GM15510 (cell line): Measurements from ENCODE around the gene SLC22A2.

Source experiments
- POLR2A ChIP-seq: IDR thresholded peaks from 3 replicates; pipeline ENCODE4 v1.6.1; 2011; ENCODE audit warnings: borderline replicate concordance; ENCODE audit not compliant: insufficient read length; ENCODE audit errors: extremely low read depth

The SLC22A2 gene

DNA sequence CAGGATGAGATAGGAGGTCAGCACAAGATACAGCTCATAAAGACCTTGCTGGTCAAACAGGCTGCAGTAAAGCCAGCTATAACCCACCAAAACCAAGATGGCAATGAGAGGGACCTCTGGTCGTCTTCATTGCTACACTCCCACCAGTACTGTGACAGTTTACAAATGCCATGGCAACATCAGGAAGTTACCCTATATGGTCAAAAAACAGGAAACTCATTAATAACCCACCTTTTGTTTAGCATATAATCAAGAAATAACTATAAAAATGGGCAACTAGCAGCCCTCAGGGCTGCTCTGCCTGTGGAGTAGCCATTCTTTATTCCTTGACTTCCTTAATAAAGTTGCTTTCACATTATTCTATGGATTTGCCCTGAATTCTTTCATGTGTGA lies 30.9 kb downstream of the SLC22A2 start:
- no peak for TF ChIP-seq POLR2A

- TF ChIP-seq POLR2A: no peak
Observed at GRCh38 chr6:160227038-160227768, 31.4 kb downstream of the SLC22A2 start.

GRCh38 chr6:160226118-160226591 lies 32.5 kb downstream of the SLC22A2 start:
- TF ChIP-seq POLR2A: no peak

- TF ChIP-seq POLR2A: no peak
Observed at GRCh38 chr6:160224639-160225237, 33.9 kb downstream of the SLC22A2 start.

- no peak for TF ChIP-seq POLR2A
Observed at GRCh38 chr6:160222491-160222890, 36.1 kb downstream of the SLC22A2 start.

DNA sequence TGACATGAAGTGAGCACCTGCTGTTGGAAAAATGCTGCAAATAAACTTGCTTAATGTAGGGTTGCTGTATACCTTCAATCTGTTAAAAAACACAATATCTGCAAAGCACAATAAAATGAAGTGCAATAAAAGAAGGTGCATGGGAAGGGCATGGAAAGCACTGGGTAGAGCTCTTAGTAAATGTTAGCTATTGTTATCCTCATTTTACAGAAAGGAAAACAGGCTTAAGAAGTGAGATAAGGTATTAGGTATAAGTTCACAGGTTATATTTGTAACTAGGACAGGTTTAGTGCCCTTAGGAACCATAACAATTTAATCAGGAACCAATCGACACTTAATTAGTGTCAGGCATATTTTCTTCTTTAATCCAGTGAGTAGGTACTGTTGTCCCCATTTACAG lies 36.7 kb downstream of the SLC22A2 start:
- TF ChIP-seq POLR2A: no peak

GRCh38 chr6:160221423-160221822 lies 37.2 kb downstream of the SLC22A2 start:
- TF ChIP-seq POLR2A: no peak

DNA sequence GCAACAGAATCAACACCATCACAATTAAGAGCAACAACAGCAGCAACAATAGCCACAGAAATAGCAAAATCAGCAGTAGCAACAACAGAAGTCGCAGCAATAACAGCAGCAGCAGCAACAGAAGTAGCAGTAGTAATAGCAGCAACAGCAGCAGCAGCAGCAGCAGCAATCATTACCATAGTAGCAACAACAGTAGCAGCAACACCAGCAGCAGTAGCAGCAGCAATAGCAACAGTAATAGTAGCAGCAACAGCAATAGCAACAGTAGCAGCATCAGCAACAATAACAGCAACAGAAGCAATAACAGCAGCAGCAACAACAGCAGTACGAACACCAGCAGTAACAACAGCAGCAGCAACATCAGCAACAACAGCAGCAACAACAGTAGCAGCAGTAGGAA lies 39.8 kb downstream of the SLC22A2 start:
- no peak for TF ChIP-seq POLR2A

GRCh38 chr6:160217863-160218262 lies 40.8 kb downstream of the SLC22A2 start:
- TF ChIP-seq POLR2A: no peak

DNA sequence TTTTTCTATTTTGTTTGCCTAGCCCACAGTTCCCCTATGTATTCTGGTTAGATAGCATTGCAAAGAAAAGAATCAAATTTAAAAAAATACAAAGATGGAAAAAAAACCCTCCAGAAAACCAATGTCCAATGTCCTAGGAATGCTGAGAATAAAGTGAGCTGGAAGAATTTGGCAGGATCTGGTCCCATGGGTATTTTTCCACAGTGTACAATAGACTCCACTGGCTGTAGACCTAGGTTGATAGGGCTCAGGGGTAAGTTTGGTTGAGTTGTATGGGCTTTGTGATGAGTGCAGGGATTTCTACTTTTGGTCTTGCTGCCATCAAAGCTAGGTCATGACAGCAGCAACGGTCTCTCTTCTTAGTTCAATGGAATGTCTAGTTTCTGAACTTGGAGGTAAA lies 41.5 kb downstream of the SLC22A2 start:
- no peak for TF ChIP-seq POLR2A

DNA sequence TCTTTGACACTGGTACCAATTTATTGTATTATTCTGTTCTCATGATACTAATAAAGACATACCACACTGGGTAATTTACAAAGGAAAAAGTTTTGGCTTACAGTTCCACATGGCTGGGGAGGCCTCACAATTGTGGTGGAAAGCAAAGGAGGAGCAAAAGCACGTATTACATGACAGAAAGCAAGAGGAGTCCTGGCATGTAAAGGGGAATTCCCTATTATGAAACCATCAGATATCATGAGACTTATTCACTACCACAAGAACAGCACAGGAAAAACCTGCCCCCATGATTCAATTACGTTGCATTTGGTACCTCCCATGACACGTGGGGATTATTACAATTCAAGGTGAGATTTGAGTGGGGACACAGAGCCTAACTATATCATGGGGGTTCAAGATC lies 43.4 kb downstream of the SLC22A2 start:
- no peak for TF ChIP-seq POLR2A

- TF ChIP-seq POLR2A: no peak
Observed at GRCh38 chr6:160207618-160208017, 51.0 kb downstream of the SLC22A2 start.

DNA sequence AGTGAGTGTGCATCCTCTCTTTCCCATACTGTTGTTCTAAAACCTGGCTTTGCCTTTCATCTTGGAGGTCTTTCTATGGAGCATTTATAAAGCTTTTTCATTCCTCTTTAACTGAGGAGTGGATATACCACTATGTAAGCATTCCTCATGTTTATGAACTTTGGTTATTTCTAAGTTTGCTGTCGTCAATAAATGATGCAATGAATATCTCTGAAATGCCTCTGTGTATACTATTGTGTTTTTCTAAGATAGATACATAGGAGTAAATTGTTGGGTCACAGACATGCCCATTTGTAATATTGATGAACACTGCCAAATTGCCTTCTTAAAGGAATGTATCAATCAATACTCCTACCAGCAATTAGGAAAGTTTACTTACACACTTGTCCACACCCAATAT lies 53.9 kb downstream of the SLC22A2 start:
- TF ChIP-seq POLR2A: no peak

DNA sequence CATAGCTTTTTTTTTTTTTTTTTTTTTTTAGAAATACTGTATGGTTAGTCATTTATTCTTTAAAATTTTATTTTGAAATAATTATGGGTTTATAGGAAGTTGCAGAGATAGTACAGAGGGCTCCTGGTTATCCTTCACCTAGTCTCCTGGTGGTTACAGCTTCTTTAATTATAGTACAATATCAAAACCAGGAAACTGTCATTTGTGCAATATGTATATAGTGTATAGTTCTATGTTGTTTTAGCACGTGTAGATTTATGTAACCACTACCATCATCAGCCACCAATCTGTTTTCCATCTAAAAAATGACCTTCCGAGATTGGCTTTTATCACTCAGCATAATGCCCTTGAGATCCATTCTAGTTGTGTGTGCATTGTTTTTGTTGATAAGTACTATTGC lies 54.7 kb downstream of the SLC22A2 start:
- no peak for TF ChIP-seq POLR2A

GRCh38 chr6:160203522-160203921 lies 55.1 kb downstream of the SLC22A2 start:
- TF ChIP-seq POLR2A: no peak

DNA sequence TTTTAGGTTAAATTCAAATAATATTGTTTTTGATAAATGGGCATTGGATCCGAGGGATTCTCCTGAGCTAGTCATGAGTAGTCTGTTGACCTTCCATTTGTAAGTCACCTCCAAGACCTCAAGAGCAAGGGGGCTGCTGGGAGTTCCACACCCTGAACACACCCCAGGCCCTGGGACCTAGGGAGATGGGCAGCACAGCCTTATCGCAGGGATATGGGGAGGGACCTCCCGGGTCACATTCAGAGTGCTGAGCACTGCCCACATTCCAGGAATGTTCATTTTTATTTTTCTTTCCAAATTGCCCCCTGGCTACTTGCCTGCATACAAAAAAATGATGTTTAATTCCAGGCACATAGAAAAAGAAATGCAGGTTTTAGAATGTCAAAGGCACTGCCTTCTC lies 55.5 kb downstream of the SLC22A2 start:
- no peak for TF ChIP-seq POLR2A

DNA sequence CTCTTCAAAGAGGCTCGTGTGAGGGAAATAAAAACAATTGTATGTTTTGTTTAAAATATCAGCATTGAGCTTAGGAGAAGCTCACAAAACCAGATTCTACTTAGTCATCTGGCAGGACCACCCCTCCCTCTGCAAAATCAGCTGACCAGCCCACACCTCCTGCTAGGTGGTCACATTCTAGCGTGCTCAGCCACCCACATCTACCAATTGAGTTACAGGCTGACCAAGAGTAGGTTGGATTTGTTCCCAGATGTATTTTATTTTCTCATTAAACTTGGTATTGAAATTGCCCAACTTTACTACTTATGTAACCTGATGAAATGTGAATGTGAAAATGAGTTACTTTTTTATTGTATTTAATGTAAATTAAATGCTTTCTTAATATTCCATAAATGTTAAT lies 56.2 kb downstream of the SLC22A2 start:
- TF ChIP-seq POLR2A: no peak

- TF ChIP-seq POLR2A: no peak
Observed at GRCh38 chr6:160201061-160201460, 57.6 kb downstream of the SLC22A2 start.
